Right cardiac atrium (tissue), 5 donors: ENCODE data around the gene SNX15. TPM values are rescaled to one million over a fixed set of nuclear protein-coding genes. Genes with fewer than 3 reads are reported as not detected.
"Not testable (repeated sequence)": the region's sequence is repeated elsewhere in the genome, so short reads cannot be mapped to it uniquely, and the experiment has no call there.

ENCODE experiments used
- ATAC-seq, 2 donors: fragments of 200-7000 bp; cut with Tn5 transposase; one replicate each; pipeline versions ENCODE4 v1.8.0 to v1.9.1; 2020; ENCODE audit warnings: moderate library complexity in 2 of 2, mild to moderate bottlenecking in 1 of 2
- DNase-seq, 3 donors: peaks; one replicate each; pipeline ENCODE4 v3.0.0-alpha.2; 2020
- H3K27ac ChIP-seq: one replicate; pipeline ENCODE4 v1.5.1; 2013; ENCODE audit warnings: mild to moderate bottlenecking, low read length, control low read depth, moderate library complexity
- H3K27me3 ChIP-seq: one replicate; pipeline ENCODE4 v1.6.1; 2013; ENCODE audit not compliant: control insufficient read depth, insufficient read depth
- H3K4me1 ChIP-seq: one replicate; pipeline ENCODE4 v1.6.1; 2013; ENCODE audit warnings: low read length; ENCODE audit not compliant: control insufficient read depth, insufficient read depth
- H3K4me3 ChIP-seq: one replicate; pipeline ENCODE4 v1.5.1; 2013; ENCODE audit warnings: low read length, control low read depth
- H3K9me3 ChIP-seq: one replicate; pipeline ENCODE4 v1.6.1; 2013; ENCODE audit warnings: low read length; ENCODE audit not compliant: control insufficient read depth
- WGBS: extraction: QIAGEN DNeasy Blood & Tissue Kit; methylation state at CpG from one replicate; pipeline ENCODE4 v1.1.7; 2013; 5-methylcytosine and 5-hydroxymethylcytosine counted together
- intact Hi-C, 4 donors: fragments of 100-400 bp; cut with DNase I; formaldehyde crosslinking; loops; one replicate each; pipeline versions ENCODE4 v1.11.0 to v1.14.0; 2022 to 2023
- long read RNA-seq, 4 donors: library from polyadenylated mRNA; unstranded; transcript quantifications; one replicate each; pipeline ENCODE4 v2.0.0, GENCODE V29; 2020 to 2021
- polyA plus RNA-seq: library from polyadenylated mRNA; stranded (reverse); fragments of 200-250 nt; gene quantifications from one replicate; pipeline ENCODE4 v1.2.3, GENCODE V29; 2013
- total RNA-seq, 4 donors: library from RNA; stranded (reverse); fragmentation: NEBNext Ultra II Directional; extraction: Animal tissue kit (Norgen Biotek cat#: 25700); gene quantifications; one replicate each; pipeline ENCODE4 v1.2.1, GENCODE V29; 2021
- donor health status: healthy with polysubstance abuse.
- donor health status: DM: no; HTN: yes; CAD: no.
- donor health status: DM: no; HTN: no; CAD: no.
- donor health status: DM: no; HTN: yes; CAD: no; lungs with severe emphysema.
- donor health status: DM: yes; HTN: yes; CAD: no.

SNX15 gene
- 10 to 100 TPM; 14.3 to 25.2 (median 19.9) TPM for total RNA-seq
- 16.7 TPM for polyA plus RNA-seq
- long read RNA-seq, donor 1, transcript SNX15-202 (8 exons, 1,939 nt): major isoform, 39 of 56 reads
- long read RNA-seq, donor 1, partial matches to known transcripts: 14 of 56 reads
- long read RNA-seq, donor 1, other reads (novel, unspliced or antisense): 3 of 56 reads
- long read RNA-seq, donor 2, transcript SNX15-202 (8 exons, 1,939 nt): major isoform, 20 of 26 reads
- long read RNA-seq, donor 2, partial matches to known transcripts: 5 of 26 reads
- long read RNA-seq, donor 2, other reads (novel, unspliced or antisense): 1 of 26 reads
- long read RNA-seq, donor 3, transcript SNX15-202 (8 exons, 1,939 nt): major isoform, 22 of 22 reads
- long read RNA-seq, donor 3, partial matches to known transcripts: 0 of 22 reads
- long read RNA-seq, donor 3, other reads (novel, unspliced or antisense): 0 of 22 reads
- long read RNA-seq, donor 4, transcript SNX15-202 (8 exons, 1,939 nt): major isoform, 17 of 29 reads
- long read RNA-seq, donor 4, partial matches to known transcripts: 9 of 29 reads
- long read RNA-seq, donor 4, other reads (novel, unspliced or antisense): 3 of 29 reads

DNA sequence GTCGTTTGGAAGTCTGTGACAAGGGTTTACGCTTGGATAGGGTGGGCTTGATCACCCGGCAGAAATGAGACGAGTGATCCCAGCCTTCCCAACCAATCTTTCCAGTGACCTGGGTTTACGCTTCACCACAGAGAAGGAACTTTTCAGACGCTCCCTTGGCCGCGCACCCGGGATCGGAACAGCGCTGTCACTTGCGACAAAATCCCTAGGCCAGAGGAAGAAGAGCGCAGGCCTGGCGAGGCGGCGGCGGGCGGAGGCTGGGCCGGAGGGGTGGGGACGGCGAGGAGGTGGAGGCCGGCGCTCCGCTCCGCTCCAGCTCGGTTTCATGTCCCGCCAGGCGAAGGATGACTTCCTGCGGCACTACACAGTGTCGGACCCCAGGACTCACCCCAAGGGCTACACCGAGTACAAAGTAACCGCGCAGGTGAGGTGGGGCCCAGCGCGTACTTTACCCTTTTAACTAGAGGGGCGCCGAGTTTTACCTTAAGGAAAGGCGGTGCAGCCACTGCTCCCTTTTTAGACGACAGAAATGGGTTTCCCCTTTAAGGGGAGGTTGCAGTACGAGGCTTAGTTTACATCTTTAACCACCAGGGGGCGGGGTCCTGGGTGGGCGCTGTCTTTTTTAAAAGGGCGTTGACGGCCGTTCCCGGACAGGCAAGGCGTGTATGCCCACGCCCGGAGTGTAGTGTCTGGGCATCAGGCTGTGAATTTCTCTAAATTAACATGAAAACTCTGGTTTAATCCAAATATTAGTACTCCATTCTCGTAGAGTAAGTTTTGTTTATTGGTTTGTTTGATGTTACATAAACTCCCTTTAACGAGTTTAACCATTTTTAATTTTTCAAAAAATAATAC is at the start of gene SNX15:
TSS of gene SNX15 (plus strand) at position 227 of the 855 bp plus-strand sequence. CDS start at position 326, 99 bp downstream.
- under 1% methylated on average over 51 of the region's 51 CpGs for WGBS
- intact Hi-C loops: loop anchor here in 1 of 4 donors (10.0 kb wide), 1 partner anchor 87 kb away; the partner anchor contains the start of genes TM7SF2 and ZNHIT2
- Histone ChIP-seq H3K9me3 (no peaks in the 10 kb centered on the region), H3K4me3 (peak within 1 kb of the TSS; percentile 67), H3K27ac (peak within 1 kb of the TSS; percentile 84), H3K27me3 (no peaks in the 10 kb centered on the region), H3K4me1 (no peaks in the 10 kb centered on the region)
- DNase-seq: peak; percentile 95 to 97 (median 97)
- peak; percentile 99 for ATAC-seq

DNA sequence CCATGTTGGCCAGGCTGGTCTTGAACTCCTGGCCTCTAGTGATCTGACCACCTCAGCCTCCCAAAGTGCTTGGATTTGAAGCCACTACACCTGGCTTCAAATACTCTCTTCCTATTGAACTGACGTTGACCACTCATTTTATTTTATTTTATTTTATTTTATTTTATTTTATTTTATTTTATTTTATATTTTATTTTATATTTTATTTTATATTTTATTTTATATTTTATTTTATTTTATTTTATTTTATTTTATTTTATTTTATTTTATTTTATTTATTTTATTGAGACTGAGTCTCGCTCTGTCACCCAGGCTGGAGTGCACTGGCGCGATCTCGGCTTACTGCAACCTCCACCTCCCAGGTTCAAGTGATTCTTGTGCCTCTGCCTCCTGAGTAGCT is 43.9 kb upstream of the SNX15 start:
- H3K27ac ChIP-seq, H3K9me3 ChIP-seq, H3K4me1 ChIP-seq, H3K4me3 ChIP-seq, DNase-seq, intact Hi-C loops, ATAC-seq, H3K27me3 ChIP-seq: not testable (repeated sequence)
- WGBS: 85% methylated on average over 5 of the region's 5 CpGs

DNA sequence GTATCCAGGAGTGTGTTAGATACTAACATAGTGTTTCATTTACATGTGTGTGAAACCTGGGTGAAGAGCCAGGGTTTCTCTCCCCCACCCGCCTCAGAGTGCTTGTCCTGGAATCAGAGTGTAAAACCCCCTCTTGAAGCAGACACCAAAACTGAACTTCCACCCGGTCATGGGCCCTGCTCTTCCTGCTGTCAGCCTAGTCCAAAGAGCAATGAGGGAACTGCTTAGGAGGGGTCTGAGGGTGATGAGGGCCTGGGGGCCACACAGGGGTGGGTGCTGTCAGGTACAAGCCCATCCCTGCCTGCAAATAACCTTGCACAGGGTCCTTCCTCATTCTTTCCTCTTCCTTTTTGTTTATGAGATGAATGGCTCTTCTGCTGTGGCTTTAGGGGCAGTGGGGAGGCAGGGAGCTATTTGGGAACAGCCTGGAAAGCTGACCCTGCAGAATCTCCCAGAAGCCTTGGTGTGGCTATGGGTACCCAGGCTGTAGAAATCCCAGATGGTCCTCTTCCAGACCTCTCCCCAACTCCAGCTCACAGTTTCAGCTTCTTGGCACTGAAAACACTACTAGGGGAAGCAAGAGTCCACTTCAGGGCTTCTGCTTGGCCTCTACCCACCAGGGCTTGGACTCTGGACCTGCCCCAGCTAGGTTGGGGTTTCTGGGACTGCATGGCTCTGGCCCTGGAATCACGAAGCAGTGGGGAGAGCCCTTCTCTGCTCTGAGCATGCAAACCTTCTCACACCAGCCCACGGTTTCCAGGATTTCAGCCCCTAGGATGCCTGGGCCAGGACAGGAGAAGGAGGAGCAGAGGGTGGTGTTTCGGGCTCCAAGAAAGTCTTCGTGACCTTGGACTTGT is 39.0 kb upstream of the SNX15 start:
- intact Hi-C loops: no loop called here
- H3K27me3 ChIP-seq: no peaks in the 10 kb centered on the region
- DNase-seq (no peak), ATAC-seq (no peak)
- 80% methylated on average over 6 of the region's 6 CpGs for WGBS
- H3K27ac ChIP-seq: no peak overlapping the region
- no peaks in the 10 kb centered on the region for H3K9me3 ChIP-seq
- H3K4me1 ChIP-seq: peaks cover 2% of the 10 kb centered on the region
- no peak overlapping the region for H3K4me3 ChIP-seq

GRCh38 chr11:64989416-64989815 is 37.8 kb upstream of the SNX15 start:
- Histone ChIP-seq H3K4me1 (peaks cover 2% of the 10 kb centered on the region), H3K27me3 (no peaks in the 10 kb centered on the region), H3K9me3 (no peaks in the 10 kb centered on the region), H3K4me3 (no peak overlapping the region), H3K27ac (no peak overlapping the region)
- 71% methylated on average over 13 of the region's 13 CpGs for WGBS
- ATAC-seq (peak; percentile 22 to 53), DNase-seq (peak in 2 of 3 donors; percentile 58 to 59)
- intact Hi-C loops: no loop called here

- Histone ChIP-seq H3K4me1 (peaks cover 2% of the 10 kb centered on the region), H3K9me3 (no peaks in the 10 kb centered on the region), H3K27me3 (no peaks in the 10 kb centered on the region), H3K4me3 (no peak overlapping the region), H3K27ac (no peak overlapping the region)
- WGBS: 37% methylated on average over 15 of the region's 15 CpGs
- DNase-seq (peak; percentile 70 to 83 (median 80)), ATAC-seq (peak; percentile 89 to 95)
- intact Hi-C loops: no loop called here
Measured at GRCh38 chr11:64990222-64990923, 36.9 kb upstream of the SNX15 start.

GRCh38 chr11:64994318-64994717 is 32.9 kb upstream of the SNX15 start:
- 88% methylated on average over 7 of the region's 7 CpGs for WGBS
- no peaks in the 10 kb centered on the region for H3K9me3 ChIP-seq
- DNase-seq (no peak), ATAC-seq (no peak)
- intact Hi-C loops: no loop called here
- no peak overlapping the region for H3K4me3 ChIP-seq
- H3K27ac ChIP-seq: no peak overlapping the region
- H3K4me1 ChIP-seq: peaks cover 4% of the 10 kb centered on the region
- H3K27me3 ChIP-seq: no peaks in the 10 kb centered on the region

- 37% methylated on average over 11 of the region's 11 CpGs for WGBS
- ATAC-seq (peak in 1 of 2 donors; percentile 31), DNase-seq (no peak)
- Histone ChIP-seq H3K27ac (peak overlapping the region; percentile 2), H3K4me3 (peak overlapping the region; percentile 45), H3K9me3 (no peaks in the 10 kb centered on the region), H3K4me1 (peaks cover 3% of the 10 kb centered on the region), H3K27me3 (no peaks in the 10 kb centered on the region)
- intact Hi-C loops: no loop called here
Measured at GRCh38 chr11:64996327-64996709, 30.9 kb upstream of the SNX15 start.

DNA sequence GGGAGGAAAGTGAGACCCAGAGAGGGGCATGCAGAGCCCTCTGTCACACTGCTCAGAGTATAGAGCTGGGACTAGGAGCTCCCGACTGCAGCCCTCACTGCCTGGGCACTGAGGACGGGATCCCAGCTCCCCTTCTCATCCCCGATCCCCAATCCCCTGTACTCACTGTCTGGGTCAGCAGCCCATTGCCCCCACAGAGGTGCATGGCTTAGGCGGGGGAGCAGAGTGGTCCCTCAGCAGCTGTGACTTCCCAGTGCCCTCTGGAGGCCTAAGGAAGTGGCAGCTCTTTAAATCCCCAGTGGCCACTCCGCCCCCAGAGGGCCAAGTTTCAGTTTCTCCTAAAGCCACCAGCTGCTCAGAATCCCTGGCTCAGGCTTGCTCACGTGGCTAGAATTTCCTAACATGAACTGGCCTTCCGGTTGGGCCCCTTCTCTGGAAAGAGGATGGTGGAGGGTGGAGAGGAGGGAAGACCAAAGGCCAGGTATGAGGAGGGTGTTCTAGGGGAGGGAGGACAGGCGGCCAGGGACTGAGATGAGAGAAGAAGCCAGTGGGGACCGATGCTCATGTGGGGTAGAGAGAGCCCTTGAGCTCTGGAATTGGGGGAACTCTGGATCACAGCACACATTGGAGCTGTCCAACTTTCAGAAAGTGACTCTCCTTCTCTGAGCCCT is 30.4 kb upstream of the SNX15 start, which contains the start of gene BATF2:
TSS of gene BATF2 (minus strand) at position 262 of the 671 bp plus-strand sequence. CDS start at position 205, 57 bp downstream.
- Histone ChIP-seq H3K9me3 (no peaks in the 10 kb centered on the region), H3K27me3 (no peaks in the 10 kb centered on the region), H3K4me1 (peaks cover 3% of the 10 kb centered on the region), H3K27ac (peak within 1 kb of the TSS; percentile 26), H3K4me3 (peak within 1 kb of the TSS; percentile 45)
- intact Hi-C loops: no loop called here
- DNase-seq (peak; percentile 74 to 86 (median 85)), ATAC-seq (peak; percentile 85 to 90)
- WGBS: 17% methylated on average over 9 of the region's 9 CpGs

DNA sequence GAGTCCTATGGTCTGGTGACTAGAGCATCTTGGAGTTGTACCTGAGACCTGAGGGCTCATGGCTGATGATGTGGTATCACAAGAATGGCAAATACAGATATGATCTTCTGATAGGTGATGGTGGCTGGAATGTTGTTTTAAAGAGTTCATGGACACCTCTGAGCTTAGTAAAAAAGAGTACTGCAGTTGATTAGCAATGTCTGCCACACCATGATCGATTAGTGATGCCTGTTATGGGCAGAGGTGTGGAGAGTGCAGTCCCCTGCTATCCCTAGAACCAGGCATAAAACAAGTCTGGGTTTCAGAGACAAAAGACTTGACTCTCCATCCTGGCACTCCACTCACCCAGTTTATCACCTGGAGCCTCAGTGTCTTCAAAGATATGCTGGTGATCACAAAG is 29.1 kb upstream of the SNX15 start:
- no peak overlapping the region for H3K27ac ChIP-seq
- no peak for ATAC-seq
- no peaks in the 10 kb centered on the region for H3K27me3 ChIP-seq
- intact Hi-C loops: no loop called here
- peaks cover 3% of the 10 kb centered on the region for H3K4me1 ChIP-seq
- DNase-seq: no peak
- H3K9me3 ChIP-seq: no peaks in the 10 kb centered on the region
- no peak overlapping the region for H3K4me3 ChIP-seq
- 86% methylated on average over 1 of the region's 1 CpG for WGBS
